A673 (cell line): ENCODE data around the gene TXNDC2. TPM values are rescaled to one million over a fixed set of nuclear protein-coding genes. Genes with fewer than 3 reads are reported as not detected.
A peak's percentile ranks its signal among the peaks of the same experiment; 100 is the strongest.

Source experiments
- BruUV-seq: library from RNA; stranded (reverse); fragments of 400-500 nt; replicated peaks from 2 replicates; lab custom pipeline; 2021; lab: Mats Ljungman, UMichigan
- CTCF ChIA-PET: fragments of 300-600 bp; sonication (Branson Sonifier 250); formaldehyde crosslinking; loops from one replicate; lab custom pipeline; 2022; ENCODE audit warnings: antibody characterized with exemption; lab: Charles Lee
- POLR2A ChIA-PET: fragments of 300-600 bp; sonication (Branson Sonifier 250); formaldehyde crosslinking; loops from one replicate; lab custom pipeline; 2022; ENCODE audit warnings: antibody characterized with exemption; ENCODE audit not compliant: low non-redundant PET; lab: Charles Lee
- DNase-seq: peaks from one replicate; pipeline ENCODE4 v3.0.0-alpha.2; 2015; ENCODE audit warnings: low spot score
- H3K27ac ChIP-seq: fragments of 200-600 bp; sonication (generic); 2 replicates; pipeline ENCODE4 v1.5.1; 2016; ENCODE audit warnings: mixed run types, low read depth, mild to moderate bottlenecking, mixed read lengths, antibody characterized with exemption, low read length; ENCODE audit not compliant: poor library complexity, severe bottlenecking
- H3K27me3 ChIP-seq: fragments of 200-600 bp; sonication (generic); replicated peaks from 2 replicates; pipeline ENCODE4 v1.6.1; 2017; ENCODE audit warnings: mixed run types, low read depth, mild to moderate bottlenecking, mixed read lengths, antibody characterized with exemption, low read length; ENCODE audit not compliant: insufficient read depth, poor library complexity
- H3K36me3 ChIP-seq: fragments of 200-600 bp; sonication (generic); 2 replicates; pipeline ENCODE4 v1.6.1; 2016; ENCODE audit warnings: mixed run types, mild to moderate bottlenecking, mixed read lengths, antibody characterized with exemption, low read length; ENCODE audit not compliant: insufficient read depth, poor library complexity, severe bottlenecking
- H3K4me1 ChIP-seq: fragments of 200-600 bp; sonication (generic); 2 replicates; pipeline ENCODE4 v1.6.1; 2017; ENCODE audit warnings: mixed run types, mild to moderate bottlenecking, mixed read lengths, antibody characterized with exemption, low read length; ENCODE audit not compliant: insufficient read depth, poor library complexity, severe bottlenecking
- H3K4me3 ChIP-seq: fragments of 200-600 bp; sonication (generic); 2 replicates; pipeline ENCODE4 v1.5.1; 2016; ENCODE audit warnings: low read depth, mixed run types, mild to moderate bottlenecking, mixed read lengths, low read length; ENCODE audit not compliant: poor library complexity, severe bottlenecking
- H3K9me3 ChIP-seq: fragments of 200-600 bp; sonication (generic); 2 replicates; pipeline ENCODE4 v1.6.1; 2016; ENCODE audit warnings: mixed run types, low read depth, mild to moderate bottlenecking, mixed read lengths, antibody characterized with exemption, low read length; ENCODE audit not compliant: poor library complexity, severe bottlenecking
- CTCF ChIP-seq: fragments of 300-800, 200-600 bp; sonication (generic); conservative IDR thresholded peaks from 2 replicates; pipeline ENCODE4 v1.5.1; 2017; ENCODE audit warnings: low read depth, mild to moderate bottlenecking, antibody characterized with exemption, low read length, moderate library complexity, mixed read lengths
- EZH2 ChIP-seq: fragments of 200-600 bp; sonication (generic); IDR thresholded peaks from 2 replicates; pipeline ENCODE4 v1.6.1; 2017; ENCODE audit warnings: borderline replicate concordance, low read depth, mild to moderate bottlenecking, mixed read lengths, antibody characterized with exemption, low read length; ENCODE audit not compliant: poor library complexity, severe bottlenecking
- intact Hi-C: fragments of 100-400 bp; cut with micrococcal nuclease; formaldehyde crosslinking; loops from one replicate; pipeline ENCODE4 v1.10.0; 2022; ENCODE audit not compliant: unreplicated experiment
- total RNA-seq: library from RNA; stranded (reverse); gene quantifications from 2 replicates; pipeline ENCODE4 v1.2.3, GENCODE V29; 2021

The TXNDC2 gene
- total RNA-seq, 1 experiment from 2014 or later, result 0.13 TPM

- intact Hi-C loops, result no loop called here
- no peak for TF ChIP-seq CTCF
- DNase-seq, result peak; percentile 95
- POLR2A ChIA-PET, result interaction anchor here (0.7 kb wide), 1 partner anchor 64 kb away, joined by 5 read pairs; the partner anchor contains the start of gene VAPA
- CTCF ChIA-PET, result no interaction called here
- peaks cover 29% of the 10 kb centered on the region for H3K4me1 ChIP-seq
- peak overlapping the region; percentile 1 for H3K4me3 ChIP-seq
- no peaks in the 10 kb centered on the region for H3K27me3 ChIP-seq
- peak overlapping the region; percentile 73 for H3K27ac ChIP-seq
- peaks cover 9% of the 10 kb centered on the region for H3K9me3 ChIP-seq
- no peaks in the 10 kb centered on the region for H3K36me3 ChIP-seq
- no TSS peak for BruUV-seq
These were observed 36.1 kb upstream of the TXNDC2 start for GRCh38 chr18:9849407-9850283.

- Histone ChIP-seq H3K27ac (peak overlapping the region; percentile 73), H3K4me1 (peaks cover 29% of the 10 kb centered on the region), H3K9me3 (peaks cover 9% of the 10 kb centered on the region), H3K27me3 (no peaks in the 10 kb centered on the region), H3K4me3 (no peak overlapping the region), H3K36me3 (no peaks in the 10 kb centered on the region)
- POLR2A ChIA-PET, result interaction anchor here (0.7 kb wide), 1 partner anchor 63 kb away, joined by 5 read pairs; the partner anchor contains the start of gene VAPA
- TSS peak; percentile 85 for BruUV-seq
- CTCF ChIA-PET, result no interaction called here
- DNase-seq, result peak; percentile 30
- intact Hi-C loops, result no loop called here
- TF ChIP-seq EZH2 (no peak), CTCF (0 out of 2 replicates have a peak, but pooled peaks have one; percentile 14)
These were observed 35.5 kb upstream of the TXNDC2 start for GRCh38 chr18:9850309-9850708.

- no peak overlapping the region for H3K27ac ChIP-seq
- ChIA-PET CTCF (no interaction called here), POLR2A (no interaction called here)
- H3K4me1 ChIP-seq, result peaks cover 32% of the 10 kb centered on the region
- H3K36me3 ChIP-seq, result no peaks in the 10 kb centered on the region
- H3K4me3 ChIP-seq, result no peak overlapping the region
- intact Hi-C loops, result no loop called here
- TF ChIP-seq CTCF (no peak), EZH2 (no peak)
- no peaks in the 10 kb centered on the region for H3K27me3 ChIP-seq
- no TSS peak for BruUV-seq
- DNase-seq, result peak; percentile 52
- H3K9me3 ChIP-seq, result peaks cover 9% of the 10 kb centered on the region
These were observed 34.3 kb upstream of the TXNDC2 start for GRCh38 chr18:9851511-9851910.
